Uterus (tissue), 4 donors: Measurements from ENCODE around the gene ASH1L. TPM values are rescaled to one million over a fixed set of nuclear protein-coding genes. Genes with fewer than 3 reads are reported as not detected.
"Not testable (repeated sequence)": the region's sequence is repeated elsewhere in the genome, so short reads cannot be mapped to it uniquely, and the experiment has no call there.

Experiments
- DNase-seq, 2 donors: peaks; one replicate each; pipeline ENCODE4 v3.0.0-alpha.2; 2019 to 2020
- H3K27ac ChIP-seq, 2 donors: fragments of 200-600 bp; sonication (generic); 1 replicate in 1 of 2; 2 replicates in 1 of 2; pipeline ENCODE4 v1.5.1; 2016 to 2018
- H3K27me3 ChIP-seq, 2 donors: fragments of 200-600 bp; sonication (generic); one replicate each; pipeline ENCODE4 v1.5.1; 2018 to 2019; ENCODE audit warnings: control low read depth in 1 of 2
- H3K36me3 ChIP-seq, 2 donors: fragments of 200-600 bp; sonication (generic); one replicate each; pipeline ENCODE4 v1.5.1; 2019; ENCODE audit warnings: control low read depth in 1 of 2
- H3K4me1 ChIP-seq, 2 donors: fragments of 200-600 bp; sonication (generic); one replicate each; pipeline ENCODE4 v1.5.1; 2018 to 2019; ENCODE audit warnings: control low read depth in 1 of 2
- H3K4me3 ChIP-seq, 2 donors: fragments of 200-600 bp; sonication (generic); 1 replicate in 1 of 2; 2 replicates in 1 of 2; pipeline ENCODE4 v1.5.1; 2018 to 2019; ENCODE audit warnings: mild to moderate bottlenecking in 1 of 2
- H3K9me3 ChIP-seq, 2 donors: fragments of 200-600 bp; sonication (generic); one replicate each; pipeline ENCODE4 v1.5.1; 2019; ENCODE audit warnings: control low read depth in 1 of 2
- POLR2A ChIP-seq, 2 donors: fragments of 450-650 bp; IDR thresholded peaks; one replicate each; pipeline ENCODE4 v1.6.1; 2016; ENCODE audit warnings: antibody characterized with exemption in 2 of 2, mild to moderate bottlenecking in 1 of 2, moderate library complexity in 1 of 2
- intact Hi-C: fragments of 100-400 bp; cut with DNase I; formaldehyde crosslinking; loops from one replicate; pipeline ENCODE4 v1.15.1; 2023; ENCODE audit warnings: low total_unique reads
- total RNA-seq, 4 donors: library from RNA; depleted of rRNA in 3 of 4; stranded (reverse); fragments of >200 nt in 3 of 4; gene quantifications; one replicate each; pipeline versions ENCODE4 v1.1.0 to v1.2.4, GENCODE V29; 2014 to 2023
- TF ChIP-seq, protein P1 (sequence below), 4 experiments: fragments of 200-600 bp in 2 of 4; fragments of 450-650 bp in 2 of 4; sonication (generic) in 2 of 4; IDR thresholded peaks; one replicate each; pipeline ENCODE4 v1.5.1; 2016 to 2019; ENCODE audit warnings: antibody characterized with exemption in 4 of 4, mild to moderate bottlenecking in 2 of 4, moderate library complexity in 1 of 4
- donor health status: DM: yes; HTN: yes; CAD: no.

Gene ASH1L
- total RNA-seq, 4 donors from 2014 or later = 48.9 to 159 (median 99.8) TPM

- DNase-seq = no peak
- Histone ChIP-seq H3K27ac (no peak overlapping the region), H3K4me3 (no peak overlapping the region), H3K9me3 (no peaks in the 10 kb centered on the region), H3K4me1 (no peaks in the 10 kb centered on the region), H3K27me3 (no peaks in the 10 kb centered on the region), H3K36me3 (no peaks in the 10 kb centered on the region)
- intact Hi-C loops = no loop called here
- TF ChIP-seq, protein P1, sequence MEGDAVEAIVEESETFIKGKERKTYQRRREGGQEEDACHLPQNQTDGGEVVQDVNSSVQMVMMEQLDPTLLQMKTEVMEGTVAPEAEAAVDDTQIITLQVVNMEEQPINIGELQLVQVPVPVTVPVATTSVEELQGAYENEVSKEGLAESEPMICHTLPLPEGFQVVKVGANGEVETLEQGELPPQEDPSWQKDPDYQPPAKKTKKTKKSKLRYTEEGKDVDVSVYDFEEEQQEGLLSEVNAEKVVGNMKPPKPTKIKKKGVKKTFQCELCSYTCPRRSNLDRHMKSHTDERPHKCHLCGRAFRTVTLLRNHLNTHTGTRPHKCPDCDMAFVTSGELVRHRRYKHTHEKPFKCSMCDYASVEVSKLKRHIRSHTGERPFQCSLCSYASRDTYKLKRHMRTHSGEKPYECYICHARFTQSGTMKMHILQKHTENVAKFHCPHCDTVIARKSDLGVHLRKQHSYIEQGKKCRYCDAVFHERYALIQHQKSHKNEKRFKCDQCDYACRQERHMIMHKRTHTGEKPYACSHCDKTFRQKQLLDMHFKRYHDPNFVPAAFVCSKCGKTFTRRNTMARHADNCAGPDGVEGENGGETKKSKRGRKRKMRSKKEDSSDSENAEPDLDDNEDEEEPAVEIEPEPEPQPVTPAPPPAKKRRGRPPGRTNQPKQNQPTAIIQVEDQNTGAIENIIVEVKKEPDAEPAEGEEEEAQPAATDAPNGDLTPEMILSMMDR (IDR thresholded peaks at IDR 0.05) = no peak
- TF ChIP-seq POLR2A (IDR thresholded peaks at IDR 0.05) = no peak
Measured at GRCh38 chr1:155507945-155508344, 54.7 kb downstream of the ASH1L start.

DNA sequence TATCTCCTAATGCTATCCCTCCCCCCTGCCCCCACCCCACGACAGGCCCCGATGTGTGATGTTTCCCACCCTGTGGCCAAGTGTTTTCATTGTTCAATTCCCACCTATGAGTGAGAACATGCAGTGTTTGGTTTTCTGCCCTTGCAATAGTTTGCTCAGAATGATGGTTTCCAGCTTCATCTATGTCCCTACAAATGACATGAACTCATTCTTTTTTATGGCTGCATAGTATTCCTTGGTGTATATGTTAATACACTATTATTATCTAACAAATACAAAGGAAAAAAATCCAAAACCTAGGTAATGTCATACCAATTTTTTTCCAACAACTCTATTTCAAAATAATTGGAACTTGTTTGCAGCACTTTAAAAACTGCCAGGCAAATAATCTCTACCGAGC, 56.6 kb downstream of the ASH1L start:
- H3K4me1 ChIP-seq, DNase-seq, intact Hi-C loops, H3K27me3 ChIP-seq, H3K36me3 ChIP-seq, H3K9me3 ChIP-seq, H3K27ac ChIP-seq, H3K4me3 ChIP-seq: not testable (repeated sequence)

DNA sequence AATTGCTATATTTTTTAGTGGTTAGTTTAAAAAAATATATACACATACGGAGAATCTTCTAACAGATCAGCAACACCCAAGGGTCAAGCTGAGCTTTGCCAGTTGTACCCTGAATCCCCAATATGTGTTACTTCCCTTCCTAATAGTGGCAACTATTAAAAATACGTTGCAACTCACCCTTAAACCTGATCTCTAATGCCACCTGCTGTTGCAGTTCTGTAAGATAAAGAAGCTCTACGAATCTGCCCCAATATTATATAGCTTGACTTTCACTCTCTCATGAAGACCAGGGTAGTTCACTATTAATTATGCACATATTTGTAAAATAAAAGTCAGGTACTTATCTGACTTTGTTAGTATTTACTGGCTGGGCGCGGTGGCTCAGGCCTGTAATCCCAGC, 58.4 kb downstream of the ASH1L start:
- Histone ChIP-seq H3K27ac (no peak overlapping the region), H3K4me3 (no peak overlapping the region), H3K27me3 (no peaks in the 10 kb centered on the region), H3K4me1 (no peaks in the 10 kb centered on the region), H3K36me3 (no peaks in the 10 kb centered on the region), H3K9me3 (no peaks in the 10 kb centered on the region)
- DNase-seq = no peak
- TF ChIP-seq POLR2A (IDR thresholded peaks at IDR 0.05) = no peak
- TF ChIP-seq, protein P1 (IDR thresholded peaks at IDR 0.05) = peak; percentile 8 to 47 (median 31)
- intact Hi-C loops = no loop called here

GRCh38 chr1:155499953-155500639, 62.5 kb downstream of the ASH1L start:
- Histone ChIP-seq H3K4me1 (no peaks in the 10 kb centered on the region), H3K36me3 (no peaks in the 10 kb centered on the region), H3K27me3 (no peaks in the 10 kb centered on the region), H3K9me3 (no peaks in the 10 kb centered on the region), H3K27ac (no peak overlapping the region), H3K4me3 (no peak overlapping the region)
- no peak for DNase-seq
- intact Hi-C loops = no loop called here
- TF ChIP-seq, protein P1 (IDR thresholded peaks at IDR 0.05) = no peak
- TF ChIP-seq POLR2A (IDR thresholded peaks at IDR 0.05) = no peak

DNA sequence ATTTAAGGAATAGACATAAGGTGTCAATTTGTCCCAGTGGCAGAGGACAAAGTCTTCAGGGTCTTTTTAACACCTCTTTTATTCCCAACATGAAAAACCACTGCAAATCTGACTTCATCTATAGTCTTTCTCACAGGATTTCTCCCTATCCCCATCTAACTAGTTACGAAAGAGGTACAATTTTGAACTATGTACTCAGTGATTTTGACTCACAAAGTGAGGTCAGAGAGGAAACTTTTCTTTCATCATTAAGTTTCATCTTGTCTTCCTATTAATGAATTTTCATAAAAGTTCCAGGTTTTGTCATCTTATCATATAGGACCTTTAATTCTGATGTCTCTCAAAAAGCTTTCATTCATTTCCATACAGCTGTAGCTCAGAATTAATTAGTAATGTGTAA, 63.3 kb downstream of the ASH1L start:
- Histone ChIP-seq H3K9me3 (no peaks in the 10 kb centered on the region), H3K27me3 (no peaks in the 10 kb centered on the region), H3K4me3 (no peak overlapping the region), H3K4me1 (no peaks in the 10 kb centered on the region), H3K36me3 (no peaks in the 10 kb centered on the region), H3K27ac (no peak overlapping the region)
- intact Hi-C loops = no loop called here
- DNase-seq = no peak
- TF ChIP-seq, protein P1 (IDR thresholded peaks at IDR 0.05) = no peak
- no peak for TF ChIP-seq POLR2A (IDR thresholded peaks at IDR 0.05)

DNA sequence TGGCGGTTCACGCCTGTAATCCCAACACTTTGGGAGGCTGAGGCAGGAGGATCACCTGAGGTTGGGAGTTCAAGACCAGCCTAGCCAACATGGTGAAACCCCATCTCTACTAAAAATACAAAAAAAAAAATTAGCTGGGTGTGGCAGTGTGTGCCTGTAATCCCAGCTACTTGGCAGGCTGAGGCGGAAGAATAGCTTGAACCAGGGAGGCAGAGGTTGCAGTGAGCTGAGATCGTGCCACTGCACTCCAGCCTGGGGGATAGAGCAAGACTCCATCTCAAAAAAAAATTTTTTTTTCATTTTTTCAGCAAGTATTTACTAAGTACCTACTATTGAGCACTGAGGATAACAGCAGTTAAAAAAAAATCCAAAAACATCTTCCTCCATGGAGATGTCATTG, 69.0 kb downstream of the ASH1L start:
- H3K27me3 ChIP-seq, H3K9me3 ChIP-seq, intact Hi-C loops, H3K36me3 ChIP-seq, H3K4me1 ChIP-seq, H3K4me3 ChIP-seq, DNase-seq, H3K27ac ChIP-seq: not testable (repeated sequence)

DNA sequence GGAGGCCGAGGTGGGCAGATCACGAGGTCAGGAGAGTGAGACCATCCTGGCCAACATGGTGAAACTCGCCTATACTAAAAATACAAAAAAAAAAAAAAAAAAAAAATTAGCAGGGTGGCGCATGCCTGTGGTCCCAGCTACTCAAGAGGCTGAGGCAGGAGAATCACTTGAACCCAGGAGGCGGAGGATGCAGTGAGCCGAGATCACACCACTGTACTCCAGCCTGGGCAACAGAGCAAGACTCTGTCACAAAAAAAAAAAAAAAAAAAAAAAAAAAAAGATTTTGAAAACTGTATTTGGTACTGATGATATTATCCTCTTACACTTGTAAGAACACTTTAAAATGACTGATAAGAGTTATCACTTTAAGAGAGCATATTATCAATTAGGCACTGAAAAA, 74.2 kb downstream of the ASH1L start:
- H3K36me3 ChIP-seq, H3K27ac ChIP-seq, H3K9me3 ChIP-seq, H3K4me3 ChIP-seq, H3K27me3 ChIP-seq, H3K4me1 ChIP-seq, DNase-seq, intact Hi-C loops: not testable (repeated sequence)
